Germinal center (tissue), 1 donor: ENCODE results near the gene IAH1.

Experiments used
- DNase-seq: peaks from one replicate; pipeline ENCODE4 v3.0.0; 2012; ENCODE audit warnings: mixed read lengths, low spot score

The IAH1 gene, protein sequence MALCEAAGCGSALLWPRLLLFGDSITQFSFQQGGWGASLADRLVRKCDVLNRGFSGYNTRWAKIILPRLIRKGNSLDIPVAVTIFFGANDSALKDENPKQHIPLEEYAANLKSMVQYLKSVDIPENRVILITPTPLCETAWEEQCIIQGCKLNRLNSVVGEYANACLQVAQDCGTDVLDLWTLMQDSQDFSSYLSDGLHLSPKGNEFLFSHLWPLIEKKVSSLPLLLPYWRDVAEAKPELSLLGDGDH

DNA sequence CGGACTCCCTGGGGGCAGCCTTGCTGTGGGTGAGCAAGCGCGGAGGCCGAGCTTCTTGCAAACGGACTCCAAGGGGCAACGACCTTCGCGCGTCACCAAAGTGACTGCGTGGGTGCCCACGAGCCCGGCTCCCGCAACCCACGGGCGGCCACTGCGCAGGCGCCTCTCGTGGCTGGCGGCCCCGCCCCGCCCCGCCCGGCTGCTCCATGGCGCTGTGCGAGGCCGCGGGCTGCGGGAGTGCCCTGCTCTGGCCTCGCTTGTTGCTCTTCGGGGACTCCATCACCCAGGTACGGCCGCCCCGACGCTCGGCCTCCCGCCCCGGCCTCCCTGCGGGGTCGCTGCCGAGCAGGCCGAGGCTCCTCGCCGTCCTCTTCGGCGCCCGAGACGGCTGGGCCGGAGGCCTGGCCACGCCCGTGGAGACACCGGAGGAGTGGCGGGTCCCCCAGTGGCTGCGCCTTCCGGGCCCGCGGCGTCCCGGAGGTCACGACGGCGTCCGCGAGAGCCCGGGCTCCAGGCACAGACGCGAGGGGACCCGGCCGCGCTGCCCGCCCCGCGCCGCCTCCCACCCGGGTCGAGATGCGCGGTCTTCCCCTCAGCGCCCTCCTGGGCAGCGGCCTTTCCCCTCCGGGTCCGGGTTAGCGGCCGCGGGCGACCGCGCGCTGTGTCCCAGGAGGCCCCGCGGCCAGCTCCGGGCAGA is at the start of gene IAH1:
Gene IAH1 (plus strand): TSS at position 191 of the 697 bp plus-strand sequence. CDS start 16 bp downstream, at position 207.
- DNase-seq = peak; percentile 86

- no peak for DNase-seq
These were observed 45.3 kb upstream of the IAH1 start for GRCh38 chr2:9428965-9429577.

DNA sequence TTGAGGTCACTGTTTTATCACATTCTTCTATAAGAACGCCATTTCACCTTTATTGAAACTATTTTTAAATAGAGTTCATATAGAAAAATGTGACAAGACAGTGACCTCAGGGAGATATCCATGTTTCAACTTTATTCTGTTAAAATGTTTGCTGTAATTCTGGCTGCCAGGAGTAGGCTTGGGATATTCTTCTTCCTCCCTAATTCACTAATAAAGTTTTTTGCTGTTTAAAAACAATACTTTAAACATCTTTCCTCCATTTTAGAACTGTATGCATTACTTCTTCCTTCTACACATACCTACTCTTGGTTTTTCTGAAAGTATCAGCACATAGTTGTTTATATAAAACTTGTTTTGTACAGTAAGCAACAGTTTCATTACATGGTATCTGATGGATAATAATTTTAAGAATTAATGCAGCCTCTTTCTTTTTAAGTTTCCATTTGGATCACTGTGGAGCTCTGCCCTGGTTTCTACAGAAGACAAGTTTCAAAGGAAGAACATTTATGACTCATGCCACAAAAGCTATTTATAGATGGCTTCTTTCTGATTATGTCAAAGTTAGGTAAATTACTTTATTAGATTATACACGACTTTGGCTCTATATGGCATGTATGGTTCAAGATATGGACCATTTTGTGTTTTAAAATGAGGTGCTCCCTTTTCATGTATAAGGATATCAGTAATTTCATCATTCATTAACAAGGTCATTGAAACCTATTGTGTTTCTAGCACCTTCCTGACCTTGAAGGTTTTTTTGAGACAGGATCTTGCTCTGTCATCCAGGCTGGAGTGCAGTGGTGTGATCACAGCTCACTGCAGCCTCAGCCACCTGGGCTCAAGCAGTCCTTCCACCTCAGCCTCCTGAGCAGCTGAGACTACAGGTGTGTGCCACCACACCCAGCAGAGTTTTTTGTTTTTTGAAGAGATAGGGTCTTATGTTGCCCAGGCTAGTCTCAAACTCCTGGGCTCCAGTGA is 43.7 kb upstream of the IAH1 start:
- no peak for DNase-seq

DNA sequence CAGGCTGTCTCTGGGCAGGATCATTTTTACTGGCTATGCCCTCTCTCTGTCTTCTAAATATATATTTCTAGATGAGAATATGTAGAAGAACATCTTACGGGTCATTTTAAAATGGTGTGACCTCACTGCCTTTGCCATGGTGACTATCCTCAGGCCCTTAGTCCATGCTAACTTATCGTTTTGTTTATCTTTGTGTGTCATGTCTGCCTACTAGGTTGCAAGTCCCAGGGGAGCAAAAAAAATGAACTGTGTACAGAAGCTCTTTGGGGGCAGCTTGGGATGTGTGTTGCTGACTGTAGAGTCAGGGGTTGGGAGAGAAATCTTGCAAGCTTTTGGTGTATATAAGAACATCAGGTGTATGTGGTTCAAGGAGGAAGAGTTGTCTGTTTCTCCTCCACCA is 39.9 kb upstream of the IAH1 start:
- no peak for DNase-seq

DNA sequence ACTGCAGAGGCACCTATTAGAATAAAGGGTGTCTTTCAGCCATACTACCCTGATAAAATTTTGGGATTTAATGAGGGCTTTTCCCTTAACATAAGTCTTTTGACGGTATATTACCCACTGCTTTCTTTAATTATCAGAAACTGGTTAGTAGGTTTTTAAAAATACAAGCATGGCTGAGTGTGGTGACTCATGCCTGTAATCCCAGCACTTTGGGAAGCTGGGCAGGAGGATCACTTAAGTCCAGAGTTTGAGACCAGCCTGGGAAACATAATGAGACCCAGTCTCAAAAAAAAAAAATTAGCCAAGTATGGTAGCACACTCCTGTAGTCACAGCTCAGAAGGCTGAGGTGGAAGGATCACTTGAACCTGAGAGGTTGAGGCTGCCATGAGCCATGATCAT is 34.8 kb upstream of the IAH1 start:
- DNase-seq = no peak

GRCh38 chr2:9440058-9440727 is 34.2 kb upstream of the IAH1 start:
- DNase-seq = no peak

DNA sequence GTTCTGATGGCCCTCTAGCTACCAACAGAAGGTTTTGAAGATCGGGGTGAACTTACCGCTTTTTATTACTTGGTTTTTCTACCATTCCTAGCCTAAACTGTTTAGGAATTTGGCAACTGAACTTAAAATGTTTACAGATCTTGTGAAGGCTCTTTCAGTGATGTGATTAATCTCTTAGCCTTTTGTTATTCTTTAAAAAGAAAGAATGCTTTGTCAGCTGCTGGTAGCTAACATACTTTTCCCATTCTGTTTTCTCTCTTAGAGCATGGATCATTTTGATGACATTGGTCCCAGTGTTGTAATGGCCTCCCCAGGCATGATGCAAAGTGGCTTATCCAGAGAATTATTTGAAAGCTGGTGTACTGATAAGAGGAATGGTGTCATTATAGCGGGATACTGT is 32.8 kb upstream of the IAH1 start:
- no peak for DNase-seq

- DNase-seq = no peak
These were observed 30.8 kb upstream of the IAH1 start for GRCh38 chr2:9443526-9443925.

GRCh38 chr2:9445089-9445488 is 29.3 kb upstream of the IAH1 start:
- DNase-seq = no peak

DNA sequence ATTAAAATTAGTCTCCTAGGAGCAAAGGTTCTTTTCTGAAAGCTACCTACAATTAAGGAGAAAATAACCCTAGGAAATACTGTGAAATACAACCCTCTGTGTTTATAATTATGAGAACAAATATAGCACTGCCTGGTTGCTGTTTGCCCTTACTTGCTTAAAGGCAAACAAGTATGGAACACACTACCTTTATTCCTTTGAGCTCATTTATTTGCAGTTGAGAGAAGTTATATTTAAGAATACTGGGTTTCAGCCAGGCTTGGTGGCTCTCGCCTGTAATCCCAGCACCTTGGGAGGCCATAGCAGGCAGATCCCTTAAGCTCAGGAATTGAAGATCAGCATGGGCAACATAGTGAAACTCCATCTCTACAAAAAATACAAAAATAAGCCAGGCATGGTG is 23.1 kb upstream of the IAH1 start:
- no peak for DNase-seq

GRCh38 chr2:9460441-9461017 is 13.8 kb upstream of the IAH1 start:
- no peak for DNase-seq

GRCh38 chr2:9461079-9461478 is 13.3 kb upstream of the IAH1 start:
- no peak for DNase-seq

- DNase-seq = no peak
These were observed 12.0 kb upstream of the IAH1 start for GRCh38 chr2:9462313-9462712.

- no peak for DNase-seq
These were observed 11.3 kb upstream of the IAH1 start for GRCh38 chr2:9462886-9463697.

- no peak for DNase-seq
These were observed 10.7 kb upstream of the IAH1 start for GRCh38 chr2:9463698-9464034.

DNA sequence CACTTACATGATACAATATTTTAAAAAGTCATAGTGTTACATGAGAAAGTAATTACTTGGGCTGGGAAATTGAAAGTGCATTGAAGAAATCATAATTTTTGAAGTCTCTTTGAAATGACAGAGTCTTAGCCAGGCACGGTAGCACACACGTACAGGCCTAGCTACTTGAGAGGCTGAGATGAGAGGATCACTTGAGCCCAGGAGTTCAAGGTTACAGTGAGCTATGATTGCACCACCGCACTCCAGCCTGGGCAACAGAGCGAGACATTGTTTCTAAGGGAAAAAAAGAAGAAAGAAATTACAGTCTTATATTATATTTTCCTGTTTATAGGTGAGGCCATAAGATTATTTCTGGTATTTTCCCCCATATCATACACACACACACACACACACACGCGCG is 9.2 kb upstream of the IAH1 start:
- no peak for DNase-seq

- DNase-seq = no peak
These were observed 8.1 kb upstream of the IAH1 start for GRCh38 chr2:9466147-9466683.

DNA sequence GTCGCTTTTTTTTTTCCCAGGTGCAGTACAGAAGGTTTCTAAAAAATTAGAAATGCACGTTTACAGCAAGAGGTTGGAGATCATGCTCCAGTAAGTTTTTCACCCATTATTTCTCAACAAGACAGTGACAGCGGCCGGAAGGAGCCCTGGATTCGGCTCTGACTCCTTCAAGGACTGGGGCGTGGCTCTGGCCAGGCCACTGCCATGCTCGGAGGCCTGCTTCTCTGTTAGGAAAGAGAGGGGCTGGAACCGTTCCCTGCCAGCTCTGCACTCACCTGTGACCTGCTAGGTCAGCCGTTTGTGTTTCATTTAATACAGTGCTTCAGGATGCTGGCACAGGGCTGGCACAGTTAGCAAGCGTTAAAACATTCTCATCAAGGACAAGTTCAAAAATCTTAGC is 6.7 kb upstream of the IAH1 start:
- no peak for DNase-seq

GRCh38 chr2:9471206-9471605 is 3.1 kb upstream of the IAH1 start:
- DNase-seq = no peak

DNA sequence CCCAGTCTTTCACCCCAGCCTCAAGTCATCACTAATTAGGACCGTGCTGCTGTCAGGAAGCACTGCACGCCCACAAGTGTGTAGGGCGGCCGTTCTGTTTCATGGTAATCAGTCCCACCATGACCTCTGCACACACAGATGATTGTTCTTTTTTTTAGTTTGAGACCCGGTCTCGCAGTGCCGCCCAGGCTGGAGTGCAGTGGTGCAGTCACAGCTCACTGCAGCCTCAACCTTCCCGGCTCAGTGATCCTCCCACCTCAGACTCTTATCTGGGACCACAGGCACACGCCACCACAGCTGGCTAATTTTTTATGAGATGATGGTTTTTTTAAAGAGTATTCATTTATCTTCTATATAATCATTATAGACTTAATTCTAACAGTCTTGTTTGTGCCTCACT is 1.8 kb upstream of the IAH1 start:
- peak; percentile 18 for DNase-seq
